DLD1 (cell line): ENCODE results near the gene CERCAM.
"Not testable (repeated sequence)": the region's sequence is repeated elsewhere in the genome, so short reads cannot be mapped to it uniquely, and the experiment has no call there.

ENCODE experiments used
- in situ Hi-C: cut with HindIII; loops from 2 replicates; pipeline ENCODE4 v1.10.0; 2017; ENCODE audit warnings: low sequenced_read_pairs

The CERCAM gene

DNA sequence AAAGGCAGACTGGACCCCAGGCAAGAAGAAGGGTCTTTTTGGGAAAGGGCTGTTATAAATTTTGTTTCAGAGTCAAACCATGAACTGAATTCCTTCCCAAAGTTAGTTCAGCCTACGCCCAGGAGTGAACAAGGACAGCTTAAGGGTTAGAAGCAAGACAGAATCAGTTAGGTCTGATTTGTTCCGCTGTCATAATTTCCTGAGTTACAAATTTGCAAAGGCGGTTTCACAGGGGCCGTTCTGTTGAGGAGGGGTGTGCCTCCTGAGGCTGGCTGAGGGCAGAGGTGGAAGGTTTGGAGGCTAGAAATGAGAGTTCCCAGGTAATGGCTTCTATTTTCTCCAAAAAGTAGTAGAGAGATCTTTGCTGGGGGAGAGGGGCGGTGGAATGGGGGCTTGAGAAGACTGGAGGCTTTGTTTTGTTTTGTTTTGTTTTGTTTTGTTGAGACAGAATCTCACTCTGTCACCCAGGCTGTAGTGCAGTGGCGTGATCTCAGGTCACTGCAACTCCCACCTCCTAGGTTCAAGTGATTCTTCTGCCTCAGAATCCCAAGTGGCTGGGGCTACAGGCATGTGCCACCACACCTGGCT, 4.1 kb upstream of the CERCAM start:
- in situ Hi-C loops, result no loop called here

DNA sequence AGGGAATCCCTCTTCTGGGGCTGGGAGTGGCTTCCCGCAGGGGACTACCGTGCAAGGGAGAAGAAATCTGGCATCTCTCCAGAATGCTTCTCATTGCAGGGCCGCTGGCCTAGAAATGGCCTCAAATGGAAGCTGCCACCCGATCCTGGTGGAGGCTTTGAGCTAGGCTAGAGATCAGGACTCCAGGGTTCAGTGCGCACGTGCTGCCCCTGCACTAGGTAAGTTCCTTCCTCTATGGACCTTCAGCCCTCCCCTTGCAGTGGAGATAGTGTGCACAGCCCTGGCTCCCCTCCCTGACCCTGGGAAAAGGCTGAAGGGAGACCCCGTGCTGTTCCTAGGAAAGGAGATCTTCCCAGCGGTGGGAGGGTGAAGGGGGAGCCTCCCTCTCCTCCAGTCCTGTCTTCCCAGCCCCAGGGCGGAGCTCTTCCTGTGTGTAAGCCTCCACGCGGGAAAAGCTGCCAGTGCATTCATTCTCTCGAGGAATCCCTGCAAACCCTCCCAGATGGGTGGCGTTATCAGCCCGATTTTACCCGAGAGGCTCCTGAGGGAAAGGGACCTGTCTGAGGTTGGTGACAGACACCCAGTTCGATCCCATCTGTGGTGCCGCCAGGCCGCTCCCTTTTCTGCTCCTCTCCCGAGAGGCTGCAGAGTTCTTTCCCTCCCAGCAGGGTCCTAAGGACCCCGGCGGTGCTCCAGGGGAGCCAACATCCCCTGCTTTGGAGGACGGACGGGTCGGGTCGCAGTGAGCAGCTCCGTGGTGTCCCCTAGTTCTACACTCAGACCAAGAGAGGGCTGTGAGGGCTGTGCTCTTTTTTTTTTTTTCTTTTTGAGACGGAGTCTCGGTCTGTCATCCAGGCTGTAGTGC, 1.4 kb upstream of the CERCAM start:
- in situ Hi-C loops, result no loop called here

DNA sequence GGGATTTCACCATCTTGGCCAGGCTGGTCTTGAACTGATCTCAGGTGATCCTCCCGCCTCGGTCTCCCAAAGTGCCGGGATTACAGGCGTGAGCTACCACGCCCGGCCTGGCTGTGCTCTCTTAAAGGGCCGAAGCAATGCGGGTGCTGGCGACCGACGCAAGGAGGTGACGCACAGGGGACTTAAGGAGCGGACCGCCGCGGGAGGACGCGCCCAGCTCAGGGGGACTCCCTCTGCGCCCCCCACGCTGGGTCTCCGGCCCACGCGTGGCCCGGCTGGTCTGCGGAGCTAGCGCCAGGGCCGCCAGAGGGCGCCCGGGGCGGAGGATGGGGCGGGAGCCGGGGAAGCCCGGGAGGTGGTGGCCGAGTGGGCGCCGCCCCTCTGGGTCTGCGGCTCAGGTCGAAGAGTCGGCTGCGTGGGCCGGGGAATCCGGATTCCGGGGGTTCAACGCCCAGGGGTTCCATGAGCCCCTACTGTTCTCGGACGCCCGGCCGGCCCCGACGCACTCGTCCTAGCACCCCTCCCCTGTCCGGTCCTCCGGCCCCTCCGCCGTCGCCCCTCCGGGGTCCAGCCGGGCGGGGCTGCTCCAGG, 502 bp upstream of the CERCAM start:
- in situ Hi-C loops, result no loop called here

DNA sequence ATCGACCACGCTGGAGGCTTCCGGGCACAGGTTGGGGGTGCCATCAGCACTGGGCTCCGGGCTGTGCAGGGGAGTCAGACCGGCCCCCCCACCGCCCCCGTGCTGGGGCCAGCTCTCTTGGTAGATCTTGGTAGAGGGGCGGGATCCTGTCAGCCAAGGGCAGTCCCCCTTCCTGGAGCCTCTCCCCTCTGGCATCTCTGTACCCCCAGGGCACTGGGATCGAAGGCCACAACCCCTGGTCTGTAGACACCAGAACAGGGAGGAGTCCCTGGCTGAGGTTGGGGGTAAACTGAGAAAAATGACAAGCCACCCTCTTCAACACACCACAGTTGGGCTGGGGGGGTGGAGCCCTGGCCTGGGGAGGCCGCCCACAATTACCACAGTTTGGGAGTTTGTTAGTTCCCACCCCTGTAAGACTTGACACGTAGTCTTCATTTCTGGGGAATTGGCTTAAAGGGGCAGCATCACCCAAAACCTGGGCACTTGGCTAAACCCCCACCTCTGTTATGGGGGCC, 882 bp downstream of the CERCAM start:
- in situ Hi-C loops, result no loop called here

DNA sequence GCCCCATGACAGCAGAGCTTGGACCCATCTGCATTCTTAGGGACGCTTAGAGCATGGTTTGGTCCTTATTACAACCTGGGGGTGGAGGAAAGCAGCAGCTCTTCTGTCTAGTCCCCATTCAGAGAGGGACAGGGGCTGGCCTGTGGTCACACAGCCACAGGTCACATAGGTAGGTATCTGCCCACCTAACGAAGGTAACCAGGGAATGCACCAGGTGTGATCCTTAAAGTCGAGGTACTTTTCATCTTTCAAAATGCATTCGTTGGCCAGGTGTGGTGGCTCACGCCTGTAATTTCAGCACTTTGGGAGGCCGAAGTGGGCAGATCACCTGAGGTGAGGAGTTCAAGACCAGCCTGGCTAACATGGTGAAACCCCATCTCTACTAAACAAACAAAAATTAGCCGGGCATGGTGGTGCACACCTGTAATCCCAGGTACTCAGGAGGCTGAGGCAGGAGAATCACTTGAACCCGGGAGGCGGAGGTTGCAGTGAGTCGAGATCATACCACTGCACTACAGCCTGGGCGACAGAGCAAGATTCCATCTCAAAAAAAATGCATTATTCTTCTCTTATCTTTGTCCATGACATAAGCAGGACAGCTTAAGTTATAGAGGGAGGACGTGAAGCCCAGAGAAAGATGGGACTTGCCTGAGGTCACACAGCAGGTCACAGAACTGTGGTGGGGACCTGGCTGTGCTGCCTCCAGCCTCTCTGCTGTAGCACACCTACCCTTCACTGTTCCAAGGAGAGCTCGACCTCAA, 1.5 kb downstream of the CERCAM start:
- in situ Hi-C loops, result not testable (repeated sequence)

DNA sequence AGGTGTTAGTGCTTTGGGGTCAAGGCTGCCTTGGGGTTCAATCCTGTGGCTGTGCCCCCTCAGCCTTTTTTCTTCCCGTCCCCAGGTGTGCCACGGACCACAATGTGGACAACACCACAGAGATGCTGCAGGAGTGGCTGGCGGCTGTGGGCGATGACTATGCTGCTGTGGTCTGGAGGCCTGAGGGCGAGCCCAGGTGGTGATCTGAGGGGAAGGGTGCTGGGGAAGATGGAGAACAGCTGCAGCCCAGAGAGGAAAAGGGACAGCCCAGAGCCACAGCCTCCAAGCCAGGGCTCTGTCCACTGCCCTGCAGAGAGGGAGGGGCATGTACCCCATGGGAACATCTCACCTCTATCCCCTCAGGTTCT, 2.1 kb downstream of the CERCAM start:
- in situ Hi-C loops, result no loop called here

DNA sequence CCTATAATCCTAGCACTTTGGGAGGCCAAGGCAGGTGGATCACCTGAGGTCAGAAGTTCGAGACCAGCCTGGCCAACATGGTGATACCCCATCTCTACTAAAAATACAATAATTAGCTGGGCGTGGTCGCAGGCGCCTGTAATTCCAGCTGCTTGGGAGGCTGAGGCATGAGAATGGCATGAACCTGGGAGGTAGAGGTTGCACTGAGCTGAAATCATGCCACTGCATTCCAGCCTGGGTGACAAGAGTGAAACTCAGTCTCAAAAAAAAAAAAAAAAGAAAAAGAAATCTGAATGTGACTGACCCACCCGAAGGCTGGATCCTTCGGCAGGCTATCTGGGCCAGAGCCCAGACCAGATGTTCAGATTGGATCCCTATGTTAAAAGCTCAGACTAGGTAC, 2.7 kb downstream of the CERCAM start:
- in situ Hi-C loops, result not testable (repeated sequence)

DNA sequence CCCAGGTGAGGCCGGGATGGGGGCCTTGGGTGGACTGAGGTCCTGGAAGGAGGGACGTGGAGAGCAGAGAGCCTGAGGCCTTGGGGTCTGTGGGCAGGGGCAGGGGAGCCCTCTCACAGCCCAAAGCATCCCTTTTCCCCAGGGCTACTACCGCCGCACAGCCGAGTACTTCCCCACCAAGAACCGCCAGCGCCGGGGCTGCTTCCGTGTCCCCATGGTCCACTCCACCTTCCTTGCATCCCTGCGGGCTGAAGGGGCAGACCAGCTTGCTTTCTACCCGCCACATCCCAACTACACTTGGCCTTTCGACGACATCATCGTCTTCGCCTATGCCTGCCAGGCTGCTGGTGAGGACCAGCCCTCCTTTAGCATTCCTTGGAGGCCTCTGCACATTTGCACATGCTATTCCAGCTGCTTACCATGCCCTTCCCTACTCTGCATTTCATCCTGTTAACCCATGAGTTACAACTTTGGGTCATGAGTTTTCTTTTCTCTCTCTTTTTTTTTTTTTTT, 3.7 kb downstream of the CERCAM start:
- in situ Hi-C loops, result no loop called here

DNA sequence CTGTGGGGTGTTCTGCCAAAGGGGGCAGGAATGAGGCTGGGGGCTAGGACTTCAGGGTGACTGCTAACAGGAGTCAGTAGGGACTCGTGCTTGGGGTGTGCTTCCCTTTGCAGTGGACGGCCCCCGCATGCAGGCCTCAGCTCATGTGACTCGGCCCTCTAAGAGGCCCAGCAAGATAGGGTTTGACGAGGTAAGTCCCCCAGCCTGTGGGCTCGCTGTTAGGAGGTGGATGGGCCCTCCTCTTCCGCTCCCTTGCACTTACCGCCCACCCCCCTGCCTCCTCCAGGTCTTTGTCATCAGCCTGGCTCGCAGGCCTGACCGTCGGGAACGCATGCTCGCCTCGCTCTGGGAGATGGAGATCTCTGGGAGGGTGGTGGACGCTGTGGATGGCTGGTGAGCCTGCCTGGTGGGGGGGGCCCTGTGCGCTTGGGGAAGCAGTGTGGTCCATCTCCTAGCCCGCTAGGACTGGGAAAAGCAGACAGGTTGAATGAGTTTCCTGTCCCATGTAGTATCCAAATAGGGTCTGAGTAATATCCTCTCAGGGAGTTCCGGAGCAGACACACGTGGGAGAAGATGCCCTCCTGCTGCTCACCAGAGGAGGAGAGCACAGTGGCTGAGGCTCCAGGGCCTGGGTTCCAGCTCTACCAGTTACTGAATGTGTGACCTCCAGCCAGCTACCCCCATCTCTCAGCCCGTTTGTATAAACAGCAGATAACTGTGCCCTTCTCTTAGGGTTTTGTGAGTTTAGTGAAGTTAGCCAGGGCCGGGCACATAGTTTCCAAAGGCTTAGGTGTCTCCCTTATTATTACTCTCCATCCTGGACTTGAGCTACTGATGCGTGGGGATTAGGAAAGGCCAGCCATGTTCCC, 8.2 kb downstream of the CERCAM start:
- in situ Hi-C loops, result no loop called here

DNA sequence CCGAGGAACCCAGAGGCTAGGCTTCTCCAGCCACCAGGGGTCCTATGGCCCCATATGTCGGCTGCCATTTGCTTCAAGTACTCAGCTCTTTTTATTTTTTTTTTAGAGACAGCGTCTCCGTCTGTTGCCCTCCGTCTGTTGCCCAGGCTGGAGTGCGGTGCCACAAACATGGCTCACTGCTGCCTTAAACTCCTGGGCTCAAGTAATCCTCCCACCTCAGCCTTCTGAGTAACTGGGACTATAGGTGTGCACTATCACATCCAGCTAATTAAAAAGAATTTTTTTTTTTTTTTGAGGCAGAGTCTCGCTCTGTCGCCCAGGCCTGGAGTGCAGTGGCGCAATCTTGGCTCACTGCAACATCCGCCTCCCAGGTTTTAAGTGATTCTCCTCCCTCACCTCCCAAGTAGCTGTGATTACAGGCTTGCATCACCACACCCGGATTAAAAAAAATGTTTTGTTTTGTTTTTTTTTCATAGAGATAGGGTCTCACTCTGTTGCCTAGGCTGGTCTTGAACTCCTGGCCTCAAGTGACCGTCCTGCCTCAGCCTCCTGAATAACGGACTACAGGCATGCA, 8.9 kb downstream of the CERCAM start:
- in situ Hi-C loops, result no loop called here

DNA sequence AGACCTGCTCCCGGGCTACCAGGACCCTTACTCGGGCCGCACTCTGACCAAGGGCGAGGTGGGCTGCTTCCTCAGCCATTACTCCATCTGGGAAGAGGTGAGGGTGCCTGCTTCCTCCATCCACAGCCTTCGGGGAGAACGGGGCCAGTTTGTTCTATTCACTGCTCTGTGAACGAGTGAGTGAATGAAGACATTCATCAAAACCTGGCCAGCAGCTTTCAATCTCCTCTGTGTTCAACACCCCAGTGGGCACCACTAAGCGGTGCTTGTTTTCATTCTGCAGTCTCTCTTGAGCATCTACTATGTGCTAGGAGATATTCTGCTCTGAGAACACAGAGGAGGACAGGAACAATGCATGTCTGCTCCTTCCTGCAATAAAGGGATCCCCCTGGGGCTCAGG, 10.6 kb downstream of the CERCAM start:
- in situ Hi-C loops, result no loop called here

DNA sequence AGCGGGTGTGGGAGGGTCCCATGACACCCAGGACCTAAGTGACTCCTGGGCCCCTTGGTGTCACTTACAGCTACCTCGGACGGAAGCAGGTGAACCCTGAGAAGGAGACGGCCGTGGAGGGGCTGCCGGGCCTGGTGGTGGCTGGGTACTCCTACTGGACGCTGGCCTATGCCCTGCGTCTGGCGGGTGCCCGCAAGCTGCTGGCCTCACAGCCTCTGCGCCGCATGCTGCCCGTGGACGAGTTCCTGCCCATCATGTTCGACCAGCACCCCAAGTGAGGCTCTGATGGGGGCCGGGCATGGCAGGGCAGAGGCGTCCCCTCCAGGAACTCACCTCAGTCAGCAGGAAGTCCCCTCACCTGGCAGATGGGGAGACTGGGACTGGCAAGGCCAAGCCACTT, 13.7 kb downstream of the CERCAM start:
- in situ Hi-C loops, result no loop called here

DNA sequence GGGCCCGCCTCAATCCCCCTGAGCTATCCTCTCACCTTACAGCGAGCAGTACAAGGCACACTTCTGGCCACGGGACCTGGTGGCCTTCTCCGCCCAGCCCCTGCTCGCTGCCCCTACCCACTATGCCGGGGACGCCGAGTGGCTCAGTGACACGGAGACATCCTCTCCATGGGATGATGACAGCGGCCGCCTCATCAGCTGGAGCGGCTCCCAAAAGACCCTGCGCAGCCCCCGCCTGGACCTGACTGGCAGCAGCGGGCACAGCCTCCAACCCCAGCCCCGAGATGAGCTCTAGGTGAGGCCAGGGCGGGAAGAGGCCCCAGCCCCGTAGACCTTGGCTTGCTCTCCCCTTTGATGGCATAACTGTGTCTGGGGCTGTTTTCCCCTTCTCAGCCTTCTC, 15.0 kb downstream of the CERCAM start:
- in situ Hi-C loops, result no loop called here

DNA sequence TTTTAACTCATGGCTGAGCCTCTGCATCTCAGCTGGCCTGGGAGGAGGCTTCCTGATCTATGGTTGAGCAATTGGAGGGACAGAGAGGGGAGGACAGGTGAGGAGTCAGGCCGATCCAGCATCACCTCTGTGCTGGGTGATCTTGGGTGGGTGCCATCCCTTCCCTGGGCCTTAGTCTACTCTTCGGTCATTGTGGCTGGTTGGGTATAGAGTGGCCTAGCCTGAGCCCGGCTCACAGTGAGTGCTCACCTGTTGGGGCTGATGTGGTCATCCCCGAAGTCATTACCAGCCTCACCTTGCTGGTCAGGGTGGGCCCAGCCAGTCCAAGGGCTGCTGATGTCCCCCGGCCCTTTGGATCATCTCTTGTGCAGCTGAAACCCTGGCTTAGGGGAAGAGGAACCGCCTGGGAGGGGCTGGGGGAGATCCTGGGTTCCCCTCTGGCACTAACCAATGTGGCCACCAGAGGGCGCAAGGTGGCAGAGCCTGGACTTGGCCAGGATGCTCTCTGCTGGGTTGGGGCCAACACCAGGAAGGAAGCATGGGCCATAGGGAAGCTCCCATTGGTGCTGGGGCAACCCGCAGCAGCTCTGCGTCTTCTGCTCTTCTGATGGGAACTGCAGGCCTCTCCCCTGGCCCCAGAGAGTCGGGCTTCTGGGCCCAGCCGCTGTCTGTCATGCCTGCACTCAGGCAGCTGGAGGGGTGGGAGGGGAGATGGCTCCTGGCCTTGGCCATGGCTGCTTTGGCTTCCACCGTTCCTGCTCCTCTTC, 17.9 kb downstream of the CERCAM start:
- in situ Hi-C loops, result no loop called here

DNA sequence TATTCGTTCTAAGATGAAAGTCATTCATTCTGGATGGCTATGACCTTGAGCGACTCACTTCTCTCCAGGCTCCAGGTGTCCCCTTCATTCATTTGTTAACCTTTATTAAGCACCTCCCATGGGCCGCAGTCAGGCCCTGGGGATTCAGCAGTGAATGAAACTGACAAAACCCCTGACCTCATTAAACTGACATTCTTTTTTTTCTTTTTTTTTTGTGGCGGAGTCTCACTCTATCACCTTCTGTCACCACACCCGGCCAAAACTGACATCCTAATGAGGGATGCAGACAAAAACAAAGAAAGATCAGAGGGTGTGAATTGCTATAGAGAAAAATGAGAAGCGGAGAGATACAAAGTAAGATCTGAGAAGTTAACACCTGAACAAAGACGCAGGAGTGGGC, 18.6 kb downstream of the CERCAM start:
- in situ Hi-C loops, result no loop called here

DNA sequence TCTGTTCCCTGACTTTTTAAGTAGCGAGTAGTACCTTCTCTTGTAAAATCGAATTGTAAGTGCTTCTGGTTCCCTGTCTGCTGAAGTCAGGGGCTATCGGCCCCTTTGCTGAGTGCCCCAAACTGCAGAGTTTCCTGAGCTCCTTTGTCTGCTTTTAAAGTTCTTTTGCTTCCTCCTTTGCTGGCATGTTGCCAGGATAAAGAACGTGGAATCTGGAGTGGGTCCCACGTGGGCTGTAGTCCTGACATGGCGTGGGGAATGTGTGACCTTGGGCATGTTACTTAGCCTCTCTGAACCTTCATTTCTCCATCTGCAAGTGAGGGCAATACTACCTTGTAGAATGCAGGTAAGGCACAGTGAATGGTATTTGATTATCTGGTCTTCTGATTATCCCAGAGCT, 21.5 kb downstream of the CERCAM start:
- in situ Hi-C loops, result no loop called here

DNA sequence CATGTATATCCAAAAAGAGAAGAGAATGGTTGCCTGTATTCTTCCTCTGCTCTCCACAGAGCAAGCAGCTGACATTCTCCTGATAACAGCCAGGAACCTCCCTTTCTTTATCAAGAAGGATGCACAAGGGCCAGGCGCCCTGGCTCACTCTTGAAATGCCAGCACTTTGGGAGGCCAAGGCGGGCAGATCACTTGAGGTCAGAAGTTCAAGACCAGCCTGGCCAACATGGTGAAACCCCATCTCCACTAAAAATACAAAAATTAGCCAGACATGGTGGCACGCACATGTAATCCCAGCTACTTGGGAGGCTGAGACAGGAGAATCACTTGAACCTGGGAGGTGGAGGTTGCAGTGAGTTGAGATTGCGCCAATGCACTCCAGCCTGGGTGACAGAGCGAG, 25.8 kb downstream of the CERCAM start:
- in situ Hi-C loops, result not testable (repeated sequence)

DNA sequence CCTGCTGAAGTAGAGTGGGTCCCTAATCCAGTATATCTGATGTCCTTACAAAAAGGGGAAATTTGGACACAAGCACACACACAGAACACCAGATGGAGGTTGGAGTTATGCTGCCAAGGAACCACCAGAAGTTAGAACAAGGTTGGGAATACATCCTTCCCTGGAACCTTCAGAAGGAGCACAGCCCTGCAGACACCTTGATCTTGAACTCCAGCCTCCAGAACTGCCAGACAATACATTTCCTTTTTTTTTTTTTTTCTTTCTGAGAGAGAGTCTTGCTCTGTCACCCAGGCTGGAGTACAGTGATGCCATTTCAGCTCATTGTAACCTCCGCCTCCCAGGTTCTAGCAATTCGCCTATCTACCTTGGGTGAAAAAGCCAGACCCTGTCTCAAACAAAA, 28.1 kb downstream of the CERCAM start:
- in situ Hi-C loops, result no loop called here

DNA sequence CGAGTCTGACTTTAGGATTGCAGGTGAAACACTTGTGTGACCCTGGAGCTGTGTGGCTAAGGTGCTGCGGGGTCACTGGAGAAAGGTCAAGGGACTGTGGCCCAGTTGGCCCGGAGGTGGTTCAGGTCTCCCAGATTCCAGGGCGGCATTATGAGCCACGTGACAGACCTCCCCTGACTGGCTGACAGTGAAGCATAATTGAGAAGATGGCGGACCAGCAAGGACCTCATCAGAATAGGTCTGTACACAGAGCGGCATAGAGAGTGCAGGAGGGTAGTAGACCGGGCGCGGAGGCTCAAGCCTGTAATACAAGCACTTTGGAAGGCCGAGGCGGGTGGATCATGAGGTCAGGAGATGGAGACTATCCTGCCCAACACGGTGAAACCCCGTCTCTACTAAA, 34.3 kb downstream of the CERCAM start:
- in situ Hi-C loops, result no loop called here
